BLaER1 (cell line): ENCODE results near the gene GSN.

Experiments used
- H3K27ac ChIP-seq: shearing (Covaris generic); formaldehyde crosslinking; 2 replicates; pipeline ENCODE4 v1.8.1; 2022
- H3K27me3 ChIP-seq: shearing (Covaris generic); formaldehyde crosslinking; 2 replicates; pipeline ENCODE4 v1.8.1; 2022
- H3K36me3 ChIP-seq: shearing (Covaris generic); formaldehyde crosslinking; 2 replicates; pipeline ENCODE4 v1.8.1; 2022
- H3K4me1 ChIP-seq: shearing (Covaris generic); formaldehyde crosslinking; 2 replicates; pipeline ENCODE4 v1.8.1; 2022
- H3K4me2 ChIP-seq: shearing (Covaris generic); formaldehyde crosslinking; 2 replicates; pipeline ENCODE4 v1.8.1; 2022
- H3K4me3 ChIP-seq: shearing (Covaris generic); formaldehyde crosslinking; 2 replicates; pipeline ENCODE4 v1.8.1; 2022
- H3K9ac ChIP-seq: shearing (Covaris generic); formaldehyde crosslinking; 2 replicates; pipeline ENCODE4 v1.8.1; 2022
- H3K9me3 ChIP-seq: shearing (Covaris generic); formaldehyde crosslinking; 2 replicates; pipeline ENCODE4 v1.8.1; 2022
- H4K20me1 ChIP-seq: shearing (Covaris generic); formaldehyde crosslinking; 2 replicates; pipeline ENCODE4 v1.8.1; 2022
- Cebpa-rat ChIP-seq: shearing (Covaris generic); IDR thresholded peaks from 2 replicates; pipeline ENCODE4 v1.8.1; 2022

The GSN gene

GRCh38 chr9:121357011-121357410, 89.0 kb downstream of the GSN start:
- no peaks in the 10 kb centered on the region for H3K9me3 ChIP-seq
- no peak overlapping the region for H3K4me3 ChIP-seq
- TF ChIP-seq Cebpa-rat, result no peak
- no peak overlapping the region for H3K27ac ChIP-seq
- no peaks in the 10 kb centered on the region for H3K36me3 ChIP-seq
- H3K4me1 ChIP-seq, result peaks cover 24% of the 10 kb centered on the region
- H3K27me3 ChIP-seq, result no peaks in the 10 kb centered on the region
- no peak overlapping the region for H3K4me2 ChIP-seq
- no peaks in the 10 kb centered on the region for H4K20me1 ChIP-seq
- H3K9ac ChIP-seq, result no peak overlapping the region

- no peak overlapping the region for H3K27ac ChIP-seq
- no peaks in the 10 kb centered on the region for H3K9me3 ChIP-seq
- TF ChIP-seq Cebpa-rat, result no peak
- no peak overlapping the region for H3K4me3 ChIP-seq
- H3K4me1 ChIP-seq, result peaks cover 24% of the 10 kb centered on the region
- no peaks in the 10 kb centered on the region for H4K20me1 ChIP-seq
- H3K9ac ChIP-seq, result no peak overlapping the region
- no peak overlapping the region for H3K4me2 ChIP-seq
- H3K36me3 ChIP-seq, result no peaks in the 10 kb centered on the region
- H3K27me3 ChIP-seq, result no peaks in the 10 kb centered on the region
Measured at GRCh38 chr9:121358751-121359150, 90.8 kb downstream of the GSN start.

GRCh38 chr9:121359351-121360294, 91.7 kb downstream of the GSN start:
- Histone ChIP-seq H3K27me3 (no peaks in the 10 kb centered on the region), H3K4me2 (peak overlapping the region; percentile 2), H3K4me3 (no peak overlapping the region), H4K20me1 (no peaks in the 10 kb centered on the region), H3K9ac (no peak overlapping the region), H3K36me3 (no peaks in the 10 kb centered on the region), H3K9me3 (no peaks in the 10 kb centered on the region), H3K4me1 (peaks cover 24% of the 10 kb centered on the region), H3K27ac (no peak overlapping the region)
- no peak for TF ChIP-seq Cebpa-rat

GRCh38 chr9:121360601-121361374, 92.8 kb downstream of the GSN start:
- no peak for TF ChIP-seq Cebpa-rat
- no peaks in the 10 kb centered on the region for H3K9me3 ChIP-seq
- H3K4me3 ChIP-seq, result no peak overlapping the region
- H4K20me1 ChIP-seq, result no peaks in the 10 kb centered on the region
- H3K4me1 ChIP-seq, result peaks cover 24% of the 10 kb centered on the region
- no peak overlapping the region for H3K9ac ChIP-seq
- no peak overlapping the region for H3K4me2 ChIP-seq
- no peaks in the 10 kb centered on the region for H3K27me3 ChIP-seq
- H3K27ac ChIP-seq, result no peak overlapping the region
- no peaks in the 10 kb centered on the region for H3K36me3 ChIP-seq

GRCh38 chr9:121362813-121363621, 95.1 kb downstream of the GSN start:
- no peaks in the 10 kb centered on the region for H3K9me3 ChIP-seq
- H3K27me3 ChIP-seq, result peaks cover 5% of the 10 kb centered on the region; the same call in 1 of the 2 replicates
- no peak overlapping the region for H3K4me2 ChIP-seq
- H3K36me3 ChIP-seq, result no peaks in the 10 kb centered on the region
- H3K4me3 ChIP-seq, result no peak overlapping the region
- no peaks in the 10 kb centered on the region for H4K20me1 ChIP-seq
- peaks cover 23% of the 10 kb centered on the region for H3K4me1 ChIP-seq
- H3K9ac ChIP-seq, result no peak overlapping the region
- no peak for TF ChIP-seq Cebpa-rat
- no peak overlapping the region for H3K27ac ChIP-seq

GRCh38 chr9:121363622-121363961, 95.6 kb downstream of the GSN start:
- no peak overlapping the region for H3K9ac ChIP-seq
- no peak overlapping the region for H3K27ac ChIP-seq
- H3K4me2 ChIP-seq, result no peak overlapping the region
- no peaks in the 10 kb centered on the region for H3K9me3 ChIP-seq
- TF ChIP-seq Cebpa-rat, result no peak
- peaks cover 17% of the 10 kb centered on the region for H3K4me1 ChIP-seq
- no peak overlapping the region for H3K4me3 ChIP-seq
- H3K27me3 ChIP-seq, result peaks cover 11% of the 10 kb centered on the region
- H3K36me3 ChIP-seq, result no peaks in the 10 kb centered on the region
- H4K20me1 ChIP-seq, result no peaks in the 10 kb centered on the region

GRCh38 chr9:121364077-121364476, 96.1 kb downstream of the GSN start:
- H3K4me1 ChIP-seq, result peaks cover 12% of the 10 kb centered on the region
- H3K9ac ChIP-seq, result no peak overlapping the region
- no peak for TF ChIP-seq Cebpa-rat
- H3K4me2 ChIP-seq, result no peak overlapping the region
- H3K4me3 ChIP-seq, result no peak overlapping the region
- no peaks in the 10 kb centered on the region for H3K36me3 ChIP-seq
- H3K27ac ChIP-seq, result no peak overlapping the region
- no peaks in the 10 kb centered on the region for H4K20me1 ChIP-seq
- peaks cover 15% of the 10 kb centered on the region for H3K27me3 ChIP-seq
- no peaks in the 10 kb centered on the region for H3K9me3 ChIP-seq

- Histone ChIP-seq H3K27ac (no peak overlapping the region), H3K4me1 (peaks cover 11% of the 10 kb centered on the region)
Measured at GRCh38 chr9:121364886-121365285, 96.9 kb downstream of the GSN start.

GRCh38 chr9:121365564-121365963, 97.6 kb downstream of the GSN start:
- Histone ChIP-seq H3K4me1 (peaks cover 17% of the 10 kb centered on the region), H3K9ac (no peak overlapping the region), H3K27ac (no peak overlapping the region), H4K20me1 (no peaks in the 10 kb centered on the region), H3K4me3 (no peak overlapping the region), H3K36me3 (no peaks in the 10 kb centered on the region), H3K9me3 (peaks cover 13% of the 10 kb centered on the region), H3K4me2 (no peak overlapping the region), H3K27me3 (peaks cover 30% of the 10 kb centered on the region)
- no peak for TF ChIP-seq Cebpa-rat

More at GRCh38 chr9:121364886-121365285, 96.9 kb downstream of the GSN start:
- Histone ChIP-seq H3K9ac (no peak overlapping the region), H4K20me1 (no peaks in the 10 kb centered on the region), H3K9me3 (peaks cover 6% of the 10 kb centered on the region; the same call in 1 of the 2 replicates), H3K36me3 (no peaks in the 10 kb centered on the region), H3K27me3 (peaks cover 23% of the 10 kb centered on the region), H3K4me3 (no peak overlapping the region), H3K4me2 (no peak overlapping the region)
- TF ChIP-seq Cebpa-rat, result no peak
